Bronchial epithelial cell (primary cell): ENCODE data around the gene LRRC28. TPM values are rescaled to one million over a fixed set of nuclear protein-coding genes. Genes with fewer than 3 reads are reported as not detected.

Experiments used
- DNase-seq: peaks from one replicate; pipeline ENCODE4 v3.0.0-alpha.2; 2010; ENCODE audit warnings: low read depth
- FAIRE-seq: peaks from 2 replicates; lab custom pipeline; 2011; peaks lifted over from hg19 to GRCh38; lab: Jason Lieb, UNC
- H3K27me3 ChIP-seq: 2 replicates; pipeline ENCODE4 v1.5.1; 2011; ENCODE audit warnings: low read length; ENCODE audit not compliant: control insufficient read depth, insufficient read depth
- H3K36me3 ChIP-seq: 2 replicates; pipeline ENCODE4 v1.5.1; 2011; ENCODE audit warnings: low read length; ENCODE audit not compliant: control insufficient read depth, insufficient read depth
- H3K4me3 ChIP-seq: 2 replicates; pipeline ENCODE4 v1.5.1; 2011; ENCODE audit warnings: mild to moderate bottlenecking, low read depth, low read length, control low read depth
- CTCF ChIP-seq: IDR thresholded peaks from 2 replicates; pipeline ENCODE4 v1.5.1; 2011; ENCODE audit warnings: mild to moderate bottlenecking, moderate library complexity, low read length, control low read depth, inconsistent platforms; ENCODE audit not compliant: insufficient read depth, severe bottlenecking
- total RNA-seq: library from RNA; depleted of rRNA; stranded (reverse); fragments of >200 nt; gene quantifications from 2 replicates; pipeline ENCODE4 v1.2.1, GENCODE V29; 2014

The LRRC28 gene
- total RNA-seq, 1 donor from 2014 or later = 15.8 TPM

- Histone ChIP-seq H3K36me3 (peaks cover 4% of the 10 kb centered on the region), H3K4me3 (no peak overlapping the region), H3K27me3 (no peaks in the 10 kb centered on the region)
- FAIRE-seq (no peak), DNase-seq (no peak)
- TF ChIP-seq CTCF = no peak
Measured at GRCh38 chr15:99241752-99242151, 9.5 kb upstream of the LRRC28 start.

GRCh38 chr15:99244306-99244705 is 7.0 kb upstream of the LRRC28 start:
- no peak for FAIRE-seq
- H3K4me3 ChIP-seq = no peak overlapping the region
- TF ChIP-seq CTCF = no peak

GRCh38 chr15:99247062-99247461 is 4.2 kb upstream of the LRRC28 start:
- FAIRE-seq (no peak), DNase-seq (no peak)
- no peaks in the 10 kb centered on the region for H3K36me3 ChIP-seq
- no peak overlapping the region for H3K4me3 ChIP-seq
- TF ChIP-seq CTCF = no peak
- no peaks in the 10 kb centered on the region for H3K27me3 ChIP-seq

More at GRCh38 chr15:99244306-99244705, 7.0 kb upstream of the LRRC28 start:
- Histone ChIP-seq H3K27me3 (no peaks in the 10 kb centered on the region), H3K36me3 (peaks cover 4% of the 10 kb centered on the region)
- DNase-seq = no peak

GRCh38 chr15:99248000-99248715 is 3.1 kb upstream of the LRRC28 start:
- no peak for TF ChIP-seq CTCF
- FAIRE-seq (no peak), DNase-seq (no peak)
- Histone ChIP-seq H3K27me3 (no peaks in the 10 kb centered on the region), H3K4me3 (peak overlapping the region; percentile 80), H3K36me3 (no peaks in the 10 kb centered on the region)

GRCh38 chr15:99249270-99249841 is 1.9 kb upstream of the LRRC28 start, which contains the start of gene TTC23:
Gene TTC23 (minus strand): TSS chr15:99249581. CDS start chr15:99228712, 20,869 bp downstream.
- Histone ChIP-seq H3K36me3 (no peaks in the 10 kb centered on the region), H3K27me3 (no peaks in the 10 kb centered on the region), H3K4me3 (peak within 1 kb of the TSS; percentile 80)
- peak; percentile 94 for DNase-seq
- TF ChIP-seq CTCF = no peak
- no peak for FAIRE-seq
